Astrocyte of the cerebellum (primary cell): ENCODE data around the gene NOX3.

Experiments
- DNase-seq: peaks from one replicate; pipeline ENCODE4 v3.0.0-alpha.2; 2011; ENCODE audit warnings: low read depth
- H3K4me3 ChIP-seq: 2 replicates; pipeline ENCODE4 v1.5.1; 2011; ENCODE audit warnings: mild to moderate bottlenecking, low read depth, low read length, moderate library complexity
- in situ Hi-C: cut with HindIII; loops from 2 replicates; pipeline ENCODE4 v1.10.0; 2017; ENCODE audit warnings: low sequenced_read_pairs
- TF ChIP-seq, protein P1 (sequence below): IDR thresholded peaks from 2 replicates; pipeline ENCODE4 v1.5.1; 2012; ENCODE audit warnings: low read length, low read depth, moderate library complexity, mild to moderate bottlenecking; ENCODE audit errors: missing control alignments

NOX3 gene

DNA sequence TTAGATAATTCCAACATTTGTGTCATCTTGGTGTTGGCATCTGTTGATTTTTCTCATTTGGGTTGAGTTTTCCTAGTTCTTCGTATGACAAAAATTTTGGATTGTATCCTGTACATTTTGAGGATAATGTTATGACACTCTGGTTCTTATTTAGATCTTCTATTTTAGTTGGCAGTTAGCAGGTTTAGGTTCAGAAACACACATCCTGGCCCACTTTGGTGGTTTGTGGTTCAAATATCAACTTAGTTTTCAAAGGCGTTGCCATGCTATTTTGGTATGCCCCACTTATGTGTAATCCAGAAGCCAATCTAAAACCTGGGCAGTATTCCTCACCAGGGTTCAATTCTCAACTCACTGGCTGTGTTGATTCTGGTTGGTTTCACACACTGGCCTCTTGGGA lies 68.2 kb downstream of the NOX3 start:
- no peak for DNase-seq
- TF ChIP-seq, protein P1, sequence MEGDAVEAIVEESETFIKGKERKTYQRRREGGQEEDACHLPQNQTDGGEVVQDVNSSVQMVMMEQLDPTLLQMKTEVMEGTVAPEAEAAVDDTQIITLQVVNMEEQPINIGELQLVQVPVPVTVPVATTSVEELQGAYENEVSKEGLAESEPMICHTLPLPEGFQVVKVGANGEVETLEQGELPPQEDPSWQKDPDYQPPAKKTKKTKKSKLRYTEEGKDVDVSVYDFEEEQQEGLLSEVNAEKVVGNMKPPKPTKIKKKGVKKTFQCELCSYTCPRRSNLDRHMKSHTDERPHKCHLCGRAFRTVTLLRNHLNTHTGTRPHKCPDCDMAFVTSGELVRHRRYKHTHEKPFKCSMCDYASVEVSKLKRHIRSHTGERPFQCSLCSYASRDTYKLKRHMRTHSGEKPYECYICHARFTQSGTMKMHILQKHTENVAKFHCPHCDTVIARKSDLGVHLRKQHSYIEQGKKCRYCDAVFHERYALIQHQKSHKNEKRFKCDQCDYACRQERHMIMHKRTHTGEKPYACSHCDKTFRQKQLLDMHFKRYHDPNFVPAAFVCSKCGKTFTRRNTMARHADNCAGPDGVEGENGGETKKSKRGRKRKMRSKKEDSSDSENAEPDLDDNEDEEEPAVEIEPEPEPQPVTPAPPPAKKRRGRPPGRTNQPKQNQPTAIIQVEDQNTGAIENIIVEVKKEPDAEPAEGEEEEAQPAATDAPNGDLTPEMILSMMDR, result no peak
- in situ Hi-C loops, result no loop called here
- no peak overlapping the region for H3K4me3 ChIP-seq

DNA sequence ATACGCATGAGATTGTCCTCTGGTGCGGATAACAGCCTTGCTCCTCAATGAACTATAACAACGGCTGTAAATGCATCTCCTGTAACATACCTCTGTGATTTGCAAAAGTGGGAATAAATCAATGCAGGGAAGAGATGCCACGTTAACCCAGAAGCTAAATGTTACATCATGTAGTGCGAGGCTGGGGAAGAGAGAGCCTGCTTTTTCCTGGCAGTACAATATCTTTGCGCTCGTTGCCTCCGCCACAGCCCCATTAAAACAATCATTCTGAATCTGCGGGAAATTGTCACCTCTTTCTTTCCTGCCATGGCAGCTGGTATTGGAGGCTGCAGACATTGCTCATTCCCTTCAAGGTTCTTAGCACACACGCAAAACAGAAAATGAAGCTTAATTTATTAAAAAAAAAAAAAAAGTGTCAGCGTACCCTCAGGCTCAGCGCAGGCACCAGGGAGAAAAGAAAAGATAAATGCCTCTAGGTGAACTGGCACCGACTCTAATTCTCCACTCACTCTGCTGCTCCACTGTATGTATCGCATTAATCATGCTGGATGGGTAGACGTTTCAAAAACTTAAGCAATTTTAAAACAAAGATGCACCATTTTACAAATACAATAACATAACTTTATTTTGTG lies 71.2 kb downstream of the NOX3 start:
- DNase-seq, result no peak
- no peak overlapping the region for H3K4me3 ChIP-seq
- TF ChIP-seq, protein P1, result no peak
- in situ Hi-C loops, result no loop called here

DNA sequence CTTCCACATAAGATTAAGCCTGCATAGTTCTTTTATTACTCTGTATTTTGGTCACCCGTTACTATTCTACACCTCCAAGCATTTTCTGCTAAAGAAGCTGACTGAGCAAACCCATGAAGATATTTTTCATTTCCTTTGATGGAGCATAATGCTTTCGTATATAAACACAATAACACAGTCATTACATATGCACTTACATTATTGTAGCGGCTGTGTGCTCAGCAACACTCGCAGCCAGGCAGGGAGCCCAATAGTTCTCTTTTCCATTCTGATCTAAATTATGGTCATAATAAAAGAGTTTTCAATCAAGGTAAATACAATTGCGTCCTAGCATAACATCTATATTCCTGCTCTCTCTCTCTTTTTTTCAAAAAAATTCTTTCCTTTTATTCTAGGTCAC lies 71.7 kb downstream of the NOX3 start:
- in situ Hi-C loops, result no loop called here
- no peak overlapping the region for H3K4me3 ChIP-seq
- TF ChIP-seq, protein P1, result no peak
- no peak for DNase-seq

DNA sequence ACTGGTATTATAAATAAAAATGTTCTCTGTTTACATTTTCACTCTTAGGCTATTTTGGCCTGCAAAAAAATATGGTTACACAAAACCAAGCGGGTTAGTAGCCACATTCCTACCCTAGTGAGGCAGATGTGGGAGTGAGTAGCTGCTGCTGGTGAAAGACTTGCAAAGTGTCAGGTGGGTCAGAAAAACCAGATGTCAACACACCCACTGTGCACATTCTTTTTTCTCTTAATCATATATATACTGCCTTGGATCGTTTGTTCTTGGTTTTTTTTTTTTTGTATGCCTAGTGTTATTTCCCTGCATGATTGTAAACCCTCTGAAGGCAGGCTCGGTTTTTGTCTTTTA lies 73.3 kb downstream of the NOX3 start:
- TF ChIP-seq, protein P1, result no peak
- in situ Hi-C loops, result no loop called here
- no peak overlapping the region for H3K4me3 ChIP-seq
- DNase-seq, result no peak

DNA sequence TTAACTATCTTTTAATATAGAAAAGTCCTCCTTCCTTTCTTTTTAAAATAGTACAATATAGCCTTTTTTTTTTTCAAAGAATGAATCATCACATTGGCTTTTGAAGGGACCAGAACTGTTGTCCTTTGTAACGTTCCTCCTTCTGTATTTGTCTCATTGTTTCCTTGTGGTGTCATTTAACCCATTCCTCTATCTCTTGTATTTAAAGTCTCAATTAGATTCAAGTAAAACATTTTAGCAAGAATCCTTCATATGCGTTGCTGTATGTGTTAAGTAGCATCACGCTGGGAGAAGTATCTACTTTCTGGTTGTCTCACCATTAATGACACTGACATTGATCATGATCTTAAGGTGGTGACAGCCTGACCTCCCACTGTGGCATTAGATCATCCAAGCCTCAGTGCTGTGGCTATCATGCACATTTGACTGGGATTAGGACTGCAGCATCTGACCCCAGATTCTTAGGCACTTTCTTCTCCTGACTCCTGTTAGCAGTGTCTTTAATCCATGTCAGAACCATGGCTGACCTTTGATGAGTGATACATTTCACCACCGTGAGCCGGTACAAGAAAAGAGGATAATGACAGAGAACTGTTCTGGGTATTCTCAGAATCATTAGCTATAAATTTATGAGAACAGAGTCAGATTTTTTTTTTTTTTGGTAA lies 73.8 kb downstream of the NOX3 start:
- DNase-seq, result no peak
- H3K4me3 ChIP-seq, result no peak overlapping the region
- TF ChIP-seq, protein P1, result no peak
- in situ Hi-C loops, result no loop called here

DNA sequence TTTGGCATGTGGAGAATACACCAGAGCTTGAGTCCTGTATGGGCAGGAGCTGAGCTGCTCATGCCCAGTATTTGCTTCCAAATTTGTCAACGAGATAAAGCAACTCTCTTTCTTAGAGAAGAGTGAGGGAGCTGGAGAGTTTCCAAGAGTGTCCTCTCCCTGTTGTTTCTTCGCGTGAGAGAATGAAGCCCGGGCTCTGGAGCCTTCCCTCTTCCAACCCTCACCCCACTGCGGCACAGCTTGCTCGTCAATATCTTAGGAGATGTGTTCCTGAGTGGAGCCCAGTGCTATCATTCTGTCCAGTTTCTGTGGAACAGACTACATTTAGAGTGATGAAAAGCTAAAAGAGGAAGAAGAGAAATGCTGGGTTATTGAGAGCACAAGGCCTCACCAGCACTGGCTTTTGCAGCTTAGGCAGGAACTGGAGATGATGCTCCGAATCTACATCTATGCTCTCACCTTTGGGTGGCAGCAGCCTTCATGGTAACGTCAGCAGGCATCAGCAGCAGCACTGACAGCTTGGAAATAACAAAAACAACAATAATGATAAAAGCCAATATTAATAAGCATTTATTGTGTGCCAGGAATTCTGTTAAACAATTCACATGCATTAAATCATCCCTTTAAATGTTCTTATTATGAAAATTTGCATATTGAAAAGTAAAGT lies 74.8 kb downstream of the NOX3 start:
- DNase-seq, result no peak
- in situ Hi-C loops, result no loop called here
- TF ChIP-seq, protein P1, result no peak
- no peak overlapping the region for H3K4me3 ChIP-seq
